DOHH2 (cell line): ENCODE data around the gene FASTKD3.

Experiments used
- EZH2phosphoT487 ChIP-seq: fragments of 200-600 bp; sonication (generic); IDR thresholded peaks from 2 replicates; pipeline ENCODE4 v1.6.1; 2017; ENCODE audit warnings: borderline replicate concordance, mild to moderate bottlenecking, antibody characterized with exemption, low read length, moderate library complexity, mixed read lengths
- TF ChIP-seq, protein P1 (sequence below): fragments of 200-600 bp; sonication (generic); IDR thresholded peaks from one replicate; pipeline ENCODE4 v1.5.1; 2014; ENCODE audit warnings: antibody characterized with exemption, mild to moderate bottlenecking, low read depth, low read length; ENCODE audit not compliant: poor library complexity, severe bottlenecking

DNA sequence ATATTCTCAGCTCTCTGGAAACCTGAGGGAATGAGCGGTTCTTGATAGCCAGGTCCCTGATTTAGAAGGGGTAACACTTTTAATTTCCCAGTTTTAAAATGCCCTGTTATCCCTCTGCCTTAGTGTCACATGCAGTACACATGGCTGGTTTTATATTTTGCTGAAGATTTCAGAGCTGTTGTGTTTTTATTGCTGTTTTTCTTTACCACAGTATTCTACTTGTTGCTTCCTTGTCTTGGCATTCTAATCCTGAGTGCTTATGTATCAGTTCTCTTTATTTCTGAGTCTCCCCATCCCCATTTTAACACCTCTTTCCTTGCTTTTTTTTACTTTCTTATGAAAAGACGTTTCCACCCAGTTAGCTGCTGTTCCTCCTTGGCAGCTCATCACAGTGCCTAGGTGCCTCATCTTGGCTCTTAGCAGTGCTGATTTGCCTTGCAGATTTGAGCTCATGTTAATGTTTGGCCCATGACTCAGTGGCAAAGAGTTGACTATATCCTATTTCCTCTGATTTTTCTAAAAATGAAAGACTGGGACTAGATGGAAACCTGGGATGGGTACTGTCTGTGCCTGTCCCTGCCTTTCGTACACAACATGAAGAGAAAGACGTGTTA lies 3.8 kb upstream of the FASTKD3 start:
- TF ChIP-seq, protein P1, sequence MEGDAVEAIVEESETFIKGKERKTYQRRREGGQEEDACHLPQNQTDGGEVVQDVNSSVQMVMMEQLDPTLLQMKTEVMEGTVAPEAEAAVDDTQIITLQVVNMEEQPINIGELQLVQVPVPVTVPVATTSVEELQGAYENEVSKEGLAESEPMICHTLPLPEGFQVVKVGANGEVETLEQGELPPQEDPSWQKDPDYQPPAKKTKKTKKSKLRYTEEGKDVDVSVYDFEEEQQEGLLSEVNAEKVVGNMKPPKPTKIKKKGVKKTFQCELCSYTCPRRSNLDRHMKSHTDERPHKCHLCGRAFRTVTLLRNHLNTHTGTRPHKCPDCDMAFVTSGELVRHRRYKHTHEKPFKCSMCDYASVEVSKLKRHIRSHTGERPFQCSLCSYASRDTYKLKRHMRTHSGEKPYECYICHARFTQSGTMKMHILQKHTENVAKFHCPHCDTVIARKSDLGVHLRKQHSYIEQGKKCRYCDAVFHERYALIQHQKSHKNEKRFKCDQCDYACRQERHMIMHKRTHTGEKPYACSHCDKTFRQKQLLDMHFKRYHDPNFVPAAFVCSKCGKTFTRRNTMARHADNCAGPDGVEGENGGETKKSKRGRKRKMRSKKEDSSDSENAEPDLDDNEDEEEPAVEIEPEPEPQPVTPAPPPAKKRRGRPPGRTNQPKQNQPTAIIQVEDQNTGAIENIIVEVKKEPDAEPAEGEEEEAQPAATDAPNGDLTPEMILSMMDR: no peak
- TF ChIP-seq EZH2phosphoT487: no peak
